ENCODE results near the gene LARGE1.

- no peak for TF ChIP-seq CTCF (IDR thresholded peaks at IDR 0.05 in 8 of 11, conservative IDR thresholded peaks at IDR 0.05 in 3 of 11)
- no peak for TF ChIP-seq POLR2A (IDR thresholded peaks at IDR 0.05)
- TF ChIP-seq POLR2AphosphoS5 (IDR thresholded peaks at IDR 0.05): no peak
These were observed 173.2 kb downstream of the LARGE1 start for GRCh38 chr22:33747029-33747428.
